HEK293T (cell line): Measurements from ENCODE around the gene TJP3.

ENCODE experiments used
- CTCF ChIA-PET: fragments of 350-600 bp; formaldehyde crosslinking; extraction: SDS; loops from one replicate; lab custom pipeline; 2021; ENCODE audit warnings: antibody characterized with exemption, inconsistent platforms; lab: Yijun Ruan, JAX
- POLR2A ChIA-PET: fragments of 350-600 bp; formaldehyde crosslinking; extraction: SDS; loops from one replicate; lab custom pipeline; 2020; ENCODE audit warnings: antibody characterized with exemption, inconsistent platforms; lab: Yijun Ruan, JAX
- DNase-seq: peaks from one replicate; pipeline ENCODE4 v3.0.0; 2012; ENCODE audit warnings: mixed read lengths; ENCODE audit errors: extremely low spot score
- ARNT ChIP-seq: fragments of 450-650 bp; IDR thresholded peaks from 2 replicates; pipeline ENCODE4 v1.6.1; 2017; ENCODE audit warnings: mild to moderate bottlenecking
- BHLHE40 ChIP-seq: fragments of 450-650 bp; IDR thresholded peaks from 2 replicates; pipeline ENCODE4 v1.6.1; 2016; ENCODE audit warnings: mild to moderate bottlenecking, moderate library complexity, borderline replicate concordance
- CTBP1 ChIP-seq: fragments of 450-650 bp; IDR thresholded peaks from 2 replicates; pipeline ENCODE4 v1.6.1; 2016; ENCODE audit warnings: borderline replicate concordance
- ELF4 ChIP-seq: fragments of 450-650 bp; IDR thresholded peaks from 2 replicates; pipeline ENCODE4 v1.6.1; 2017; ENCODE audit warnings: antibody characterized with exemption
- FOXA1 ChIP-seq: fragments of 450-650 bp; IDR thresholded peaks from 2 replicates; pipeline ENCODE4 v1.6.1; 2016; ENCODE audit warnings: mild to moderate bottlenecking
- FOXK2 ChIP-seq: fragments of 450-650 bp; IDR thresholded peaks from 2 replicates; pipeline ENCODE4 v1.6.1; 2016; ENCODE audit warnings: mild to moderate bottlenecking
- FOXM1 ChIP-seq: fragments of 450-650 bp; IDR thresholded peaks from 2 replicates; pipeline ENCODE4 v1.6.1; 2017; ENCODE audit warnings: mild to moderate bottlenecking, borderline replicate concordance
- HDGF ChIP-seq: fragments of 450-650 bp; IDR thresholded peaks from 2 replicates; pipeline ENCODE4 v1.6.1; 2017; ENCODE audit warnings: antibody characterized with exemption, borderline replicate concordance
- L3MBTL2 ChIP-seq: fragments of 450-650 bp; conservative IDR thresholded peaks from 2 replicates; pipeline ENCODE4 v1.6.1; 2016; ENCODE audit warnings: mild to moderate bottlenecking
- LEF1 ChIP-seq: fragments of 450-650 bp; IDR thresholded peaks from 2 replicates; pipeline ENCODE4 v1.6.1; 2017; ENCODE audit warnings: mild to moderate bottlenecking, borderline replicate concordance
- NFRKB ChIP-seq: fragments of 450-650 bp; IDR thresholded peaks from 2 replicates; pipeline ENCODE4 v1.6.1; 2016; ENCODE audit warnings: mild to moderate bottlenecking, moderate library complexity
- SP1 ChIP-seq: fragments of 450-650 bp; IDR thresholded peaks from 2 replicates; pipeline ENCODE4 v1.6.1; 2017
- SUZ12 ChIP-seq: fragments of 450-650 bp; IDR thresholded peaks from 2 replicates; pipeline ENCODE4 v1.6.1; 2016; ENCODE audit warnings: mild to moderate bottlenecking
- TARDBP ChIP-seq: fragments of 450-650 bp; IDR thresholded peaks from 2 replicates; pipeline ENCODE4 v1.6.1; 2016
- ZNF384 ChIP-seq: fragments of 450-650 bp; IDR thresholded peaks from 2 replicates; pipeline ENCODE4 v1.6.1; 2016
- TF ChIP-seq, protein P1 (sequence below): fragments of 450-650 bp; IDR thresholded peaks from 2 replicates; pipeline ENCODE4 v1.6.1; 2016

The TJP3 gene

DNA sequence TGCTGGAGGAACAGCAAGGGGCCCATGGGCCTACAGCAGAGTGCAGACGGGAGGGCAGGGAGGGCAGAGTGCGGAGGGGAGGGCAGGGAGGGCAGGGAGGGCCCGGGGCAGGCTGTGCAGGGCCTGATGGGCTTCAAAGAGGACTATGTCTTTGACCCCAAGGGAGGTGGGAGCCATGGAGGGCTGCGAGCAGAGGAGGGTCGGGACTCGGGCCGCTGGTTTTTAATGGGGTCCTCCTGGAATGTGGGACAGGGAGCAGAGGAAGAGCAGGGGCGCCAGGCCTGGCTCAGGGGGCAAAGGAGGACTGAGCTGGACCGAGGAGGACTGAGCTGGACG lies 11.6 kb upstream of the TJP3 start:
- ChIA-PET CTCF (no interaction called here), POLR2A (interaction anchor here (1.5 kb wide), 1 partner anchor 35 kb away, joined by 3 read pairs; no protein-coding TSS in a partner anchor)
- no peak for TF ChIP-seq NFRKB
- DNase-seq = no peak

- no peak for DNase-seq
- POLR2A ChIA-PET = interaction anchor here (1.5 kb wide), 1 partner anchor 36 kb away, joined by 3 read pairs; no protein-coding TSS in a partner anchor
- CTCF ChIA-PET = no interaction called here
Measured at GRCh38 chr19:3697094-3697493, 11.1 kb upstream of the TJP3 start.

DNA sequence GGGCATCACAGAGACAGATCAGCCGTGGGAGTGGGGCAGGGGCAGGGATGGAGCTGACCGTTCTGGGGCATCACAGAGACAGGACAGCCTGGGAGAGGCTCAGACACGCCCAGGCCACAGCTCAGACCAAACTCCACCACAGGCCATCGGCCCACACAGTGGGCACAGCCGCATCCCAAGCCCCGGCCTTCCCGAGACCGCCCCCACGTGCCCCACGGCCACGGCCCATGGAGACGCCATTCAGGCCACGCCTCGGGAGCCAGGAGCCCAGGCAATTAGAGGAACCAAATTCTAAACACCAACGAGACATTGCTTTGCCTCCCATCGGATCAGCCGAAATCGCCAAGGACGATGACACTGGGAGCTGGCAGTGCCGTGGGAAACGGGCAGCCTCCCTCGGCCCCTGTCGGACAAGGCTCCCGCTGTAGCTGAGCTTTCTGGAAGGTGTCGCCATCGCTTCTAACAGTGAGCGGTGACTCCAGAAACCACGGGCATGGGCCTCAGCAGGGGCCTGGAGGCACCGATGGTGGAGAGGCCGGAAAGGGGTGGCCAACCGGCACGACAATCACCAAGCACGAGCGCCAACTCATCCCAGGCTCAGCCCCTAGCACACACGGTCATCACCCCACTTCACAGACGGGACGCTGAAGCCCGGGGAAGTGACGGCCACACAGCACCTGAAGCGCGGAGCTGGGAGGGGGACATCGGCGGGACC lies 10.4 kb upstream of the TJP3 start:
- ChIA-PET CTCF (no interaction called here), POLR2A (interaction anchor here (1.5 kb wide), 1 partner anchor 36 kb away, joined by 3 read pairs; no protein-coding TSS in a partner anchor)
- TF ChIP-seq SUZ12 (no peak), CTBP1 (no peak), SP1 (no peak), LEF1 (no peak), ZNF384 (no peak), FOXM1 (no peak), ELF4 (no peak), ARNT (no peak), TARDBP (no peak), FOXA1 (no peak), L3MBTL2 (no peak), HDGF (no peak), NFRKB (no peak), FOXK2 (no peak), BHLHE40 (no peak)
- TF ChIP-seq, protein P1, sequence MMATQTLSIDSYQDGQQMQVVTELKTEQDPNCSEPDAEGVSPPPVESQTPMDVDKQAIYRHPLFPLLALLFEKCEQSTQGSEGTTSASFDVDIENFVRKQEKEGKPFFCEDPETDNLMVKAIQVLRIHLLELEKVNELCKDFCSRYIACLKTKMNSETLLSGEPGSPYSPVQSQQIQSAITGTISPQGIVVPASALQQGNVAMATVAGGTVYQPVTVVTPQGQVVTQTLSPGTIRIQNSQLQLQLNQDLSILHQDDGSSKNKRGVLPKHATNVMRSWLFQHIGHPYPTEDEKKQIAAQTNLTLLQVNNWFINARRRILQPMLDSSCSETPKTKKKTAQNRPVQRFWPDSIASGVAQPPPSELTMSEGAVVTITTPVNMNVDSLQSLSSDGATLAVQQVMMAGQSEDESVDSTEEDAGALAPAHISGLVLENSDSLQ = no peak
- DNase-seq = no peak

More at GRCh38 chr19:3697094-3697493, 11.1 kb upstream of the TJP3 start:
- no peak for TF ChIP-seq LEF1
- TF ChIP-seq CTBP1 = no peak
- TF ChIP-seq BHLHE40 = no peak
- TF ChIP-seq HDGF = no peak
- no peak for TF ChIP-seq NFRKB
- TF ChIP-seq ARNT = no peak
- TF ChIP-seq, protein P1 = no peak
- TF ChIP-seq TARDBP = no peak
- no peak for TF ChIP-seq ELF4
- no peak for TF ChIP-seq FOXM1
- TF ChIP-seq SP1 = no peak
- no peak for TF ChIP-seq FOXK2
- no peak for TF ChIP-seq FOXA1
- no peak for TF ChIP-seq ZNF384

GRCh38 chr19:3698386-3698950 lies 9.7 kb upstream of the TJP3 start:
- CTCF ChIA-PET = no interaction called here
- DNase-seq = no peak
- POLR2A ChIA-PET = interaction anchor here (1.4 kb wide), 1 partner anchor 12 kb away, joined by 3 read pairs; no protein-coding TSS in a partner anchor
- no peak for TF ChIP-seq HDGF
- TF ChIP-seq FOXK2 = no peak
- no peak for TF ChIP-seq ZNF384
- no peak for TF ChIP-seq CTBP1
- TF ChIP-seq TARDBP = no peak
- no peak for TF ChIP-seq ARNT
- TF ChIP-seq, protein P1 = no peak
- no peak for TF ChIP-seq FOXA1
- no peak for TF ChIP-seq L3MBTL2
- no peak for TF ChIP-seq BHLHE40
- TF ChIP-seq ELF4 = no peak
- no peak for TF ChIP-seq SUZ12

DNA sequence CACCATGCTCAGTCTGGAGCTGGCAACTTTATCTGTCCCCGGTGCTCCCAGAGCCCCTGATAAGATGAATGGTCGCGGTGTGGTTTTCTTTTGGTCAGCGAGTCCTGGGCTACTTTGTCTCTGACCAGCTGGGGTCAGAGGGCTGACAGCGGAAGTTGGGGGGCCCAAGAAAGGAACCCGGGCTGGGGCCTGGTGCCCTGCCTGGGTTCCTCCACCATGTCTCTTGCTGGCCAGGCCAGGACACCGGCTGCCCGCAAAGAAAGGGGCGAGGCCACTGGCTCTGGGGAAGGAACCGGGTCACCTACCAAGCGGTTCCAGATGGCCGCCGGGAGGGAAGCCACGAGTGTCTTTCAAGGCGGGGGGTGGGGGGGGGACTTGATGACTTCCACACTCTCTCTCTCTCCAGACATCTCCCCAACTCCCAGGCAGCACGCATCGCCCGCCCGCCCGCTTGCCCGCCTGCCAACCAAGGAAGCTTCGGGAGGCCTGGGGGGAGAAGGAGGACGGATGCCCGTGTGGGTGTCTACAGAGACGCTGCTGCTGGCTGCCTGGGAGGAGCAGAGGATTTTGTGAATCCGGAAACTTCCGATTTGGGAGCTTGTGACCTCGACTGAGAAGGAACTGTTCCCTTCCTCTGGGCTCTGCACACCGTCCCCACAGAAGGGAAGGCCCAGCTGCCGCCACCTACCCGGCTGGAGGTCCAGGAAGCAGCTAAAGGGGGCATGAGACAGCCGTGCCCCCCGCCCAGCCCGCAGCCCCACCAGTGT lies 9.0 kb upstream of the TJP3 start:
- TF ChIP-seq NFRKB = no peak
- no peak for TF ChIP-seq L3MBTL2
- no peak for TF ChIP-seq ELF4
- TF ChIP-seq SP1 = no peak
- no peak for TF ChIP-seq BHLHE40
- no peak for TF ChIP-seq FOXM1
- no peak for TF ChIP-seq TARDBP
- no peak for TF ChIP-seq LEF1
- TF ChIP-seq ARNT = no peak
- TF ChIP-seq, protein P1 = no peak
- no peak for TF ChIP-seq CTBP1
- TF ChIP-seq SUZ12 = no peak
- no peak for TF ChIP-seq ZNF384
- no peak for TF ChIP-seq HDGF
- TF ChIP-seq FOXK2 = no peak
- no peak for TF ChIP-seq FOXA1
- no peak for DNase-seq
- ChIA-PET CTCF (no interaction called here), POLR2A (interaction anchor here (1.4 kb wide), 1 partner anchor 13 kb away, joined by 3 read pairs; no protein-coding TSS in a partner anchor)
